Small intestine (tissue), 7 donors: ENCODE results near the gene OR10AG1. TPM values are rescaled to one million over a fixed set of nuclear protein-coding genes. Genes with fewer than 3 reads are reported as not detected.

ENCODE experiments used
- DNase-seq, 2 donors: peaks; one replicate each; pipeline versions ENCODE4 v3.0.0 to v3.0.0-alpha.2; 2013
- FAIRE-seq: peaks from 2 replicates; lab custom pipeline; 2012; peaks lifted over from hg19 to GRCh38; lab: Jason Lieb, UNC
- H3K27ac ChIP-seq, 3 donors: one replicate each; pipeline ENCODE4 v1.5.1; 2013; ENCODE audit warnings: low read length in 2 of 3, mild to moderate bottlenecking in 2 of 3, control low read depth in 1 of 3, inconsistent platforms in 1 of 3, low read depth in 1 of 3, moderate library complexity in 1 of 3
- H3K27me3 ChIP-seq, 3 donors: one replicate each; pipeline ENCODE4 v1.6.1; 2013; ENCODE audit warnings: low read length in 3 of 3, inconsistent platforms in 1 of 3; ENCODE audit not compliant: control insufficient read depth in 3 of 3, insufficient read depth in 3 of 3
- H3K36me3 ChIP-seq, 3 donors: one replicate each; pipeline ENCODE4 v1.6.1; 2013; ENCODE audit warnings: low read length in 3 of 3, inconsistent platforms in 1 of 3, low read depth in 1 of 3, mild to moderate bottlenecking in 1 of 3, moderate library complexity in 1 of 3; ENCODE audit not compliant: control insufficient read depth in 3 of 3, insufficient read depth in 2 of 3
- H3K4me1 ChIP-seq, 3 donors: one replicate each; pipeline ENCODE4 v1.6.1; 2013; ENCODE audit warnings: low read length in 2 of 3, inconsistent platforms in 1 of 3, low read depth in 1 of 3, mild to moderate bottlenecking in 1 of 3, moderate library complexity in 1 of 3; ENCODE audit not compliant: control insufficient read depth in 3 of 3, insufficient read depth in 2 of 3
- H3K4me3 ChIP-seq, 3 donors: one replicate each; pipeline ENCODE4 v1.5.1; 2013; ENCODE audit warnings: low read length in 3 of 3, control low read depth in 1 of 3, inconsistent platforms in 1 of 3, low read depth in 1 of 3, mild to moderate bottlenecking in 1 of 3, moderate library complexity in 1 of 3
- H3K9me3 ChIP-seq, 2 donors: one replicate each; pipeline ENCODE4 v1.6.1; 2013; ENCODE audit warnings: low read depth in 1 of 2, low read length in 1 of 2; ENCODE audit not compliant: control insufficient read depth in 2 of 2, insufficient read depth in 1 of 2
- WGBS, 3 donors: extraction: QIAGEN DNeasy Blood & Tissue Kit; methylation state at CpG; one replicate each; pipeline ENCODE4 v1.1.7; 2013; 5-methylcytosine and 5-hydroxymethylcytosine counted together
- polyA plus RNA-seq, 4 donors: library from polyadenylated mRNA; stranded (reverse) in 3 of 4; unstranded in 1 of 4; fragments of 200-250 nt in 3 of 4; fragments of 120-200 nt in 1 of 4; gene quantifications; one replicate each; pipeline versions ENCODE4 v1.2.1 to v1.2.3, GENCODE V29; 2013
- donor health status: healthy with polysubstance abuse.
- donor health status: control.
- donor health status: control.
- donor health status: Bipolar disorder and iron deficiency.
- donor health status: healthy.

Gene OR10AG1
- polyA plus RNA-seq, 4 donors = not detected

- H3K4me3 ChIP-seq = no peak overlapping the region
- no peaks in the 10 kb centered on the region for H3K36me3 ChIP-seq
- H3K4me1 ChIP-seq = no peaks in the 10 kb centered on the region
- peaks cover 0 to 13% of the 10 kb centered on the region in 2 donors for H3K9me3 ChIP-seq
- no peak overlapping the region for H3K27ac ChIP-seq
- no peaks in the 10 kb centered on the region for H3K27me3 ChIP-seq
- 57 to 65% (median 63%) methylated on average over 4 of the region's 4 CpGs for WGBS, 3 donors
- no peak for DNase-seq
- FAIRE-seq = no peak
Observed at GRCh38 chr11:55949330-55949729, 20.4 kb downstream of the OR10AG1 start.

- H3K36me3 ChIP-seq = no peaks in the 10 kb centered on the region
- H3K4me3 ChIP-seq = no peak overlapping the region
- 0 to 6% (median 1%) methylated on average over 3 of the region's 3 CpGs for WGBS, 3 donors
- no peaks in the 10 kb centered on the region for H3K4me1 ChIP-seq
- no peaks in the 10 kb centered on the region for H3K9me3 ChIP-seq
- DNase-seq (peak; percentile 12 to 67), FAIRE-seq (no peak)
- no peak overlapping the region for H3K27ac ChIP-seq
- H3K27me3 ChIP-seq = no peaks in the 10 kb centered on the region
Observed at GRCh38 chr11:55942785-55943392, 26.9 kb downstream of the OR10AG1 start.

GRCh38 chr11:55936300-55936699 lies 33.4 kb downstream of the OR10AG1 start, which contains the start of gene OR5I1:
TSS of gene OR5I1 (minus strand) at chr11:55936400. CDS start at chr11:55936400, 0 bp downstream.
- WGBS, 3 donors = 53 to 77% (median 75%) methylated on average over 2 of the region's 2 CpGs
- FAIRE-seq = no peak

GRCh38 chr11:55920537-55920936 lies 49.2 kb downstream of the OR10AG1 start:
- no peaks in the 10 kb centered on the region for H3K27me3 ChIP-seq
- FAIRE-seq (no peak), DNase-seq (no peak)
- H3K27ac ChIP-seq = no peak overlapping the region
- 83 to 86% (median 84%) methylated on average over 5 of the region's 5 CpGs for WGBS, 3 donors
- no peaks in the 10 kb centered on the region for H3K4me1 ChIP-seq
- H3K4me3 ChIP-seq = no peak overlapping the region
- no peaks in the 10 kb centered on the region for H3K36me3 ChIP-seq
- H3K9me3 ChIP-seq = peaks cover 0 to 10% of the 10 kb centered on the region in 2 donors

More at GRCh38 chr11:55936300-55936699, 33.4 kb downstream of the OR10AG1 start, which contains the start of gene OR5I1:
- Histone ChIP-seq H3K4me3 (no peak within 1 kb of the TSS), H3K27ac (no peak within 1 kb of the TSS), H3K4me1 (no peaks in the 10 kb centered on the region), H3K9me3 (no peaks in the 10 kb centered on the region), H3K27me3 (no peaks in the 10 kb centered on the region), H3K36me3 (no peaks in the 10 kb centered on the region)
- no peak for DNase-seq

Other genes starting within 250 kb of the OR10AG1 start
- gene OR5D13, start 196.5 kb downstream of the OR10AG1 start, polyA plus RNA-seq = not detected
- not detected for gene OR5D14, start 174.4 kb downstream of the OR10AG1 start, polyA plus RNA-seq
- not detected for gene OR5L1, start 158.6 kb downstream of the OR10AG1 start, polyA plus RNA-seq
- not detected for gene OR5D18, start 150.3 kb downstream of the OR10AG1 start, polyA plus RNA-seq
- not detected for gene OR5L2, start 142.7 kb downstream of the OR10AG1 start, polyA plus RNA-seq
- not detected for gene OR5D16, start 131.2 kb downstream of the OR10AG1 start, polyA plus RNA-seq
- gene TRIM51, start 86.6 kb downstream of the OR10AG1 start, polyA plus RNA-seq = not detected
- not detected for gene OR5W2, start 55.4 kb downstream of the OR10AG1 start, polyA plus RNA-seq
- not detected for gene OR5I1, start 33.5 kb downstream of the OR10AG1 start, polyA plus RNA-seq
- gene OR5F1, start 24.7 kb upstream of the OR10AG1 start, polyA plus RNA-seq = not detected
- gene OR5AS1, start 57.7 kb upstream of the OR10AG1 start, polyA plus RNA-seq = not detected
- not detected for gene OR8I2, start 123.4 kb upstream of the OR10AG1 start, polyA plus RNA-seq
- not detected for gene OR8H2, start 133.7 kb upstream of the OR10AG1 start, polyA plus RNA-seq
- gene OR8H3, start 152.4 kb upstream of the OR10AG1 start, polyA plus RNA-seq = not detected
- not detected for gene OR8J3, start 170.3 kb upstream of the OR10AG1 start, polyA plus RNA-seq
- not detected for gene OR8K5, start 190.4 kb upstream of the OR10AG1 start, polyA plus RNA-seq
- gene OR5J2, start 206.7 kb upstream of the OR10AG1 start, polyA plus RNA-seq = not detected